Measurements from ENCODE around the gene RFX2.

- no peak for TF ChIP-seq CTCF (conservative IDR thresholded peaks at IDR 0.05; ENCODE audit: low read length)
- no peak for TF ChIP-seq EZH2phosphoT487 (IDR thresholded peaks at IDR 0.05; ENCODE audit: borderline replicate concordance)
These were observed 45.7 kb upstream of the RFX2 start for GRCh38 chr19:6156033-6156432.

All from Loucy (cell line).